IMR-90 (cell line): ENCODE measurements around the gene PHIP. TPM values are rescaled to one million over a fixed set of nuclear protein-coding genes. Genes with fewer than 3 reads are reported as not detected.
"Not testable (repeated sequence)": the region's sequence is repeated elsewhere in the genome, so short reads cannot be mapped to it uniquely, and the experiment has no call there.

Experiments
- ATAC-seq: fragments of 200-7000 bp; cut with Tn5 transposase; 2 replicates; pipeline ENCODE4 v1.9.1; 2020; ENCODE audit warnings: low read depth, mild to moderate bottlenecking, moderate library complexity
- BruUV-seq: library from RNA; stranded (reverse); fragments of 400-500 nt; replicated peaks from 2 replicates; lab custom pipeline; 2021; lab: Mats Ljungman, UMichigan
- CTCF ChIA-PET: fragments of 300-600 bp; formaldehyde crosslinking; extraction: SDS; loops from one replicate; lab custom pipeline; 2021; ENCODE audit warnings: antibody characterized with exemption; lab: Yijun Ruan, JAX
- POLR2A ChIA-PET: fragments of 300-600 bp; sonication (Branson Sonifier 250); formaldehyde crosslinking; loops from one replicate; lab custom pipeline; 2022; ENCODE audit warnings: antibody characterized with exemption; ENCODE audit not compliant: unreplicated experiment; lab: Charles Lee
- DNase-seq: peaks from one replicate; pipeline ENCODE4 v3.0.0; 2013
- H2AFZ ChIP-seq: replicated peaks from 2 replicates; pipeline ENCODE3; 2013; ENCODE audit warnings: low read length, mild to moderate bottlenecking; ENCODE audit not compliant: poor library complexity
- H2AK5ac ChIP-seq: 2 replicates; pipeline ENCODE4 v1.6.1; 2013; ENCODE audit warnings: low read depth, low read length, inconsistent platforms
- H2AK9ac ChIP-seq: replicated peaks from 2 replicates; pipeline ENCODE3; 2013; ENCODE audit warnings: mild to moderate bottlenecking, low read depth, low read length, moderate library complexity; ENCODE audit not compliant: poor library complexity
- H2BK120ac ChIP-seq: 2 replicates; pipeline ENCODE4 v1.6.1; 2013; ENCODE audit warnings: low read depth, low read length, inconsistent platforms
- H2BK15ac ChIP-seq: 3 replicates; pipeline ENCODE4 v1.6.1; 2013; ENCODE audit warnings: low read depth, low read length, inconsistent platforms
- H2BK20ac ChIP-seq: 2 replicates; pipeline ENCODE4 v1.6.1; 2013; ENCODE audit warnings: low read depth, mild to moderate bottlenecking, inconsistent platforms, low read length, moderate library complexity
- H2BK5ac ChIP-seq: 2 replicates; pipeline ENCODE4 v1.6.1; 2013; ENCODE audit warnings: mild to moderate bottlenecking, low read depth, low read length, inconsistent platforms; ENCODE audit not compliant: poor library complexity, severe bottlenecking
- H3K14ac ChIP-seq: replicated peaks from 2 replicates; pipeline ENCODE4 v1.6.1; 2013; ENCODE audit warnings: low read depth, low read length, inconsistent platforms
- H3K18ac ChIP-seq: 2 replicates; pipeline ENCODE4 v1.6.1; 2013; ENCODE audit warnings: low read depth, low read length, control low read depth
- H3K23ac ChIP-seq: 2 replicates; pipeline ENCODE4 v1.6.1; 2013; ENCODE audit warnings: low read depth, low read length, inconsistent platforms
- H3K27ac ChIP-seq: 2 replicates; pipeline ENCODE4 v1.5.1; 2013; ENCODE audit warnings: mild to moderate bottlenecking, control low read depth, low read length; ENCODE audit not compliant: insufficient read depth
- H3K27me3 ChIP-seq: 2 replicates; pipeline ENCODE4 v1.6.1; 2013; ENCODE audit warnings: low read length; ENCODE audit not compliant: control insufficient read depth, insufficient read depth
- H3K36me3 ChIP-seq: 2 replicates; pipeline ENCODE4 v1.6.1; 2013; ENCODE audit warnings: low read length, mixed read lengths; ENCODE audit not compliant: control insufficient read depth, insufficient read depth
- H3K4ac ChIP-seq: 2 replicates; pipeline ENCODE4 v1.6.1; 2013; ENCODE audit warnings: low read depth, low read length, inconsistent platforms
- H3K4me1 ChIP-seq: 2 replicates; pipeline ENCODE4 v1.6.1; 2013; ENCODE audit warnings: low read length, mixed read lengths; ENCODE audit not compliant: control insufficient read depth, insufficient read depth
- H3K4me2 ChIP-seq: 2 replicates; pipeline ENCODE4 v1.6.1; 2013; ENCODE audit warnings: low read depth, mild to moderate bottlenecking, control low read depth, low read length, moderate library complexity
- H3K4me3 ChIP-seq: 2 replicates; pipeline ENCODE4 v1.5.1; 2013; ENCODE audit warnings: low read depth, mild to moderate bottlenecking, control low read depth, low read length, moderate library complexity; ENCODE audit not compliant: insufficient read depth
- H3K56ac ChIP-seq: 2 replicates; pipeline ENCODE4 v1.6.1; 2013; ENCODE audit warnings: low read length, inconsistent platforms; ENCODE audit not compliant: insufficient read depth; ENCODE audit errors: extremely low read depth
- H3K79me1 ChIP-seq, 2 experiments: 2 replicates each; pipeline ENCODE4 v1.6.1; 2013; ENCODE audit warnings: low read length in 2 of 2, inconsistent platforms in 1 of 2, low read depth in 1 of 2
- H3K9ac ChIP-seq: 2 replicates; pipeline ENCODE4 v1.6.1; 2013; ENCODE audit warnings: low read depth, low read length, control low read depth
- H3K9me1 ChIP-seq: 2 replicates; pipeline ENCODE4 v1.6.1; 2013; ENCODE audit warnings: low read length, inconsistent platforms; ENCODE audit not compliant: insufficient read depth
- H3K9me3 ChIP-seq: 2 replicates; pipeline ENCODE4 v1.6.1; 2013; ENCODE audit warnings: low read length; ENCODE audit not compliant: control insufficient read depth, insufficient read depth
- H4K20me1 ChIP-seq: 2 replicates; pipeline ENCODE4 v1.6.1; 2013; ENCODE audit warnings: low read length, inconsistent platforms; ENCODE audit not compliant: insufficient read depth
- H4K5ac ChIP-seq: 2 replicates; pipeline ENCODE4 v1.6.1; 2013; ENCODE audit warnings: mild to moderate bottlenecking, low read depth, low read length, control low read depth
- H4K8ac ChIP-seq, 2 experiments: 2 replicates each; pipeline ENCODE4 v1.6.1; 2013; ENCODE audit warnings: low read depth in 2 of 2, low read length in 2 of 2, control low read depth in 1 of 2, inconsistent platforms in 1 of 2
- H4K91ac ChIP-seq: 2 replicates; pipeline ENCODE4 v1.6.1; 2013; ENCODE audit warnings: low read depth, low read length, inconsistent platforms; ENCODE audit not compliant: insufficient read depth
- WGBS, 2 experiments: methylation state at CpG; one replicate each; pipeline versions ENCODE4 v1.1.5 to v1.1.7; 2013; ENCODE audit warnings: missing lambda C conversion rate in 2 of 2; ENCODE audit not compliant: insufficient read length in 1 of 2; ENCODE audit errors: extremely low coverage in 2 of 2; 5-methylcytosine and 5-hydroxymethylcytosine counted together
- dilution Hi-C: fragments of 300-500 bp; cut with HindIII; formaldehyde crosslinking; loops from one replicate; pipeline ENCODE4 v1.14.3; 2018; ENCODE audit warnings: low sequenced_read_pairs; ENCODE audit not compliant: unreplicated experiment
- in situ Hi-C: fragments of 300-500 bp; cut with MboI; formaldehyde crosslinking; loops from 3 replicates; pipeline ENCODE4 v1.14.3; 2019; ENCODE audit warnings: low sequenced_read_pairs, inconsistent platforms, mixed read lengths
- intact Hi-C: fragments of 100-400 bp; cut with micrococcal nuclease; formaldehyde crosslinking; loops from 2 replicates; pipeline ENCODE4 v1.10.0; 2022
- polyA plus RNA-seq, 3 experiments: library from polyadenylated mRNA; depleted of rRNA; stranded (reverse); fragments of >200 nt; gene quantifications; 2 replicates each; pipeline ENCODE4 v1.2.3, GENCODE V29; 2012; ENCODE audit warnings: low replicate concordance in 1 of 3
- total RNA-seq: library from RNA; depleted of rRNA; stranded (reverse); fragments of >200 nt; gene quantifications from 2 replicates; pipeline ENCODE4 v1.2.3, GENCODE V29; 2012

Gene PHIP
- total and polyA plus RNA-seq, 2 of the 4 experiments (the other 2 are of a cell fraction) = 3.4 to 20.4 TPM

DNA sequence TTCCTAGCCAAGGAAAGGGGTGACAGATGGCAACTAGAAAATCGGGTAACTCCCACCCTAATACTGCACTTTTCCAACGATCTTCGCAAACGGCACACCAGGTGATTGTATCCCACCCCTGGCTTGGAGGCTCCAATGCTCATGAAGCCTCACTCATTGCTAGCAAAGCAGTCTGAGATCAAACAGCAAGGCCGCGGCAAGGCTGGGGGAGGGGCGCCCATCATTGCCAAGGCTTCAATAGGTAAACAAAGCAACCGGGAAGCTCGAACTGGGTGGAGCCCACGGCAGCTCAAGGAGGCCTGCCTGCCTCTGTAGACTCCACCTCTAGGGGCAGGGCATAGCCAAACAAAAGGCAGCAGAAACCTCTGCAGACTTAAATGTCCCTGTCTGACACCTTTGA lies 156.9 kb downstream of the PHIP start:
- H3K14ac ChIP-seq, H3K27me3 ChIP-seq, H3K9me1 ChIP-seq, H3K27ac ChIP-seq, H2BK20ac ChIP-seq, H2BK15ac ChIP-seq, H4K20me1 ChIP-seq, POLR2A ChIA-PET, dilution Hi-C loops, intact Hi-C loops, H2AK9ac ChIP-seq, H3K56ac ChIP-seq, H3K79me1 ChIP-seq, H2BK120ac ChIP-seq, H3K4me3 ChIP-seq, H2AK5ac ChIP-seq, H3K9me3 ChIP-seq, H3K23ac ChIP-seq, H3K4me2 ChIP-seq, H4K91ac ChIP-seq, BruUV-seq, DNase-seq, H3K18ac ChIP-seq, H2AFZ ChIP-seq, in situ Hi-C loops, H3K36me3 ChIP-seq, H4K8ac ChIP-seq, H3K9ac ChIP-seq, CTCF ChIA-PET, ATAC-seq, H2BK5ac ChIP-seq, H3K4ac ChIP-seq, H3K4me1 ChIP-seq, H4K5ac ChIP-seq: not testable (repeated sequence)
- 92% methylated on average over 2 of the region's 10 CpGs; no CpG with 5 or more reads in 1 of the 2 experiments for WGBS, 2 experiments
